ENCODE measurements around the gene FCHSD2.

GRCh38 chr11:72817966-72818365 lies 324.2 kb downstream of the FCHSD2 start:
- TF ChIP-seq EZH2 (IDR thresholded peaks at IDR 0.05; ENCODE audit: insufficient read depth, poor library complexity, severe bottlenecking) (no peak), EZH2phosphoT487 (IDR thresholded peaks at IDR 0.05; ENCODE audit: insufficient read depth, low read depth) (no peak)

All from GM23248 (cell line).